ENCODE measurements around the gene RRP1B.
"Not testable (repeated sequence)": the region's sequence is repeated elsewhere in the genome, so short reads cannot be mapped to it uniquely, and the experiment has no call there.

RRP1B gene

GRCh38 chr21:43676391-43676790 lies 17.0 kb downstream of the RRP1B start:
- no peak for DNase-seq

- no peak for DNase-seq
Observed at GRCh38 chr21:43679951-43680350, 20.6 kb downstream of the RRP1B start.

GRCh38 chr21:43680421-43680820 lies 21.1 kb downstream of the RRP1B start:
- DNase-seq = not testable (repeated sequence)

DNA sequence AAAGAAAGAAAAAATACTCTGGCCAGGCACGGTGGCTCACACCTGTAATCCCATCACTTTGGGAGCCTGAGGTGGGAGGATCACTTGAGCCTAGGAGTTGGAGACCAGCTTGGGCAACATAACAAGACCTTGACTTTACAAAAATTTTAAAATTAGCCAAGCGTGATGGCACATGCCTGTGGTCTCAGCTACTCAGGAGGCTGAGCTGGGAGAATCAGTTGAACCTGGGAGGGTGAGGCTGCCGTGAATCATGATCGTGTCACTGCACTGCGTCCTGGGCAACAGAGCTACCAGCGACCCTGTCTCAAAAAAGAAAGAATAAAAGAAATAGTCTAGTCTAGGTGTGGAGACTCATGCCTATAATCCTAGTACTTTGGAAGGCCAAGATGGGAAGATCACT lies 22.3 kb downstream of the RRP1B start:
- no peak for DNase-seq

GRCh38 chr21:43684424-43684823 lies 25.1 kb downstream of the RRP1B start:
- no peak for DNase-seq

DNA sequence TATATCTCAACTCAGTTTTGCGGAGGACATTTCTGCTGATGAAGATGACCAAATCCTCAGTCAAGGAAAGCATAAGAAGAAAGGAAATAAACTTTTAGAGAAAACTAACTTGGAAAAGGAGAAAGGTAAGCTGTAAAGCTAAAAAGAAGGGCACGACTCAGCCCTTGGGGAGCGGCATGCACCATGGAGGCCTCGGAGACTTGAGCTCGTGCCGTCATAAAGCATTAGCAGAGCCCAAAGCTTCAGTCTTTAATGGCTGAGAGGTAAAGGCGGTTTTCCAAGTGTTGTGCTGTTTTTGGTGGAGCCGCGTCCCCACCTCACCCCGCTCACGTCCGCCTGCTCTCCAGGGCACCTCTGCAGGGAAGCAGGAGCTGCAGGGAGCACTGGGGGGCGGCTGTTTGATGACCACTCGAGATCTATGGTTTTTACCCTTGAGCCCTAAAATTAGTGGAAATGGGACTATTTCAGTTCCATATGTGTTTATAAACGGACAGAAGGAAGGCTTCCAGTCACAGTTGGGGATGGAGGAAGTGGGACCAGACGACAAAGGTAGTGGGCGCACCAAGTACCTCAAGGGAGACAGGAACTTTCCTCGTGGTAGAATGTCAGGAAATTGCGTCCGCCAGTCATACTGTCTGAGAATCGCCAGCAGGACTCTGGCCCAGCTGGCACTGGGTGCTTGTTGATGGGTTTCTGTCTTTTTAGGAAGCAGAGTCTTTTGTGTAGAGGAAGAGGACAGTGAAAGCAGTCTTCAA lies 27.6 kb downstream of the RRP1B start:
- DNase-seq = no peak

GRCh38 chr21:43687566-43688399 lies 28.4 kb downstream of the RRP1B start:
- DNase-seq = no peak

DNA sequence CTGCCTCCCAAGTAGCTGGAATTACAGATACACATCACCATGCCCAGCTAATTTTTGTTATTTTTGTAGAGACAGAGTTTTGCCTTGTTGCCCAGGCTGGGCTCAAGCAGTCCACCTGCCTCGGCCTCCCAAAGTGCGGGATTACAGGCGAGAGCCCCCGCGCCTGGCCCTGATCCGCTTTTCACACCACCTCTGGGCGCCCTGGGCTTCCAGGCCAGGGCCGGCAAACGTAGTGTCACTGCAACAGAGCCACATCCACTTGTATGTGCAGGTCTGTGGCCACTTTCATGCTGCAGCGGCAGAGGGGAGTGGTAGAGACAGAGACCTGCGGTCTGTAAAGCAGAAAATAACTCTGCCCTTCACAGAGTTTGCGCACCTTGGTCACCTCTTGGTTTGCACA lies 29.5 kb downstream of the RRP1B start:
- DNase-seq = no peak

- DNase-seq = no peak
Observed at GRCh38 chr21:43689556-43690337, 30.4 kb downstream of the RRP1B start.

DNA sequence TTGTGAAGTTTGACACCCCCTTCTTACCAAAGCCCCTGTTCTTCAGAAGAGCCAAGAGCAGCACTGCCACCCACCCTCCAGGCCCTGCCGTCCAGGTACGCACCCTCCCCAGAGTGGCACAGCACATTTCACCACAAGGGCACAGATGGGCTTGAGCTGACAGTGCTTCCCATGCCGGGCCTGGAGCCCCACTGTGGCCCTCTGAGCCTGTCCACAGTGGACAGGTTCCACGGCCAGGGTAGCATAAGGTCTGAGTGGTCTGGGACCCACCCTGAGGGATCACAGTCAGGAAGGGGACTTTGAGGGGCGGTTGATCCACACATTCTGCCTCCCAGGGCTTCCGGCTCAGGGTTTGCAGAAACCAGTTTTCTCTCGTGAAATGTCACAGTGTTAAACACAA lies 31.0 kb downstream of the RRP1B start:
- no peak for DNase-seq

DNA sequence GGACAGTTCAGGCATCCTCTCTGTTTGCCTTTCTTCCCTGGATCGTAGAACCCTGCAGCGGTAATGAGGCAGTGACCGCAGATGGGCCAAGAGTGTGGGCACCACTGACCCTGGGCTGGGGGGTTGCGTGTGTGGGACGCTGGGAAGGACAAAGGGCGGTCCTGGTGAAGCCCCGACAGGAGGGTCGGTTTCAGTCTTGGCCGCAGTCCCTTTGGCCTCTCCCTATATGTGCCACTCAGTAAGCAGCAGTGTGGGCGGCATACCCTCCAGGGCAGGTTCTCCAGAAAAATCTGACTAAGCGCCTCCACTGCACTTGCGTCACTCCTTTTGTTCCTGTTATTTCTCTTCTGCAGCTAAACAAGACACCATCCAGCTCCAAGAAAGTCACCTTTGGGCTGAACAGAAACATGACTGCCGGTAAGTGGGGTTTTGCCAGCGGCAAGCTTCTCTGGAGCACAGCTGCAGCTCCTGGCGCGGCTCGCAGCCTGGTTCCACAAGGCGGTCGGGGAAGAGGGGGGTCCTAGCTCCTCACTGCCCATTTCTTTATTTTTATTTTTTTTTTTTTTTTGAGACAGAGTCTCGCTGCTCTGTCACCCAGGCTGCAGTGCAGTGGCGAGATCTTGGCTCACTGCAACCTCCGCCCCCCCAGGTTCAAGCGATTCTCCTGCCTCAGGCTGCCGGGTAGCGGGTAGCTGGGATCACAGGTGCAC lies 31.9 kb downstream of the RRP1B start:
- DNase-seq = no peak

- no peak for DNase-seq
Observed at GRCh38 chr21:43691801-43692200, 32.4 kb downstream of the RRP1B start.

DNA sequence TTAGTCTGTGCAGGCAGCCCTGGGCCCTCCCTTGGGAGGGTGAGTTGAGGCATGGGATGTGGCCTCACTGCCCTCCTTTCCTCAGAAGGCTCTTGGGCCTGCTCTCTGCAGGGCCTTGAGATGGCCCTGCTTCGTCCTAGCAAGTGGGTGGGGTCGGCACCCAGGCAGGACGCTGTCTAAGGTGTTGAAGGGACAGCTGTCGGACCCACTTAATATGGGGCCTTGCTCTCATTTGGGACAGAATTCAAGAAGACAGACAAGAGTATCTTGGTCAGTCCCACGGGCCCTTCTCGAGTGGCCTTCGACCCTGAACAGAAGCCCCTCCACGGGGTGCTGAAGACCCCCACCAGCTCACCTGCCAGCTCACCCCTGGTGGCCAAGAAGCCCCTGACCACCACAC lies 33.6 kb downstream of the RRP1B start:
- DNase-seq = no peak

- no peak for DNase-seq
Observed at GRCh38 chr21:43693981-43694380, 34.6 kb downstream of the RRP1B start.

DNA sequence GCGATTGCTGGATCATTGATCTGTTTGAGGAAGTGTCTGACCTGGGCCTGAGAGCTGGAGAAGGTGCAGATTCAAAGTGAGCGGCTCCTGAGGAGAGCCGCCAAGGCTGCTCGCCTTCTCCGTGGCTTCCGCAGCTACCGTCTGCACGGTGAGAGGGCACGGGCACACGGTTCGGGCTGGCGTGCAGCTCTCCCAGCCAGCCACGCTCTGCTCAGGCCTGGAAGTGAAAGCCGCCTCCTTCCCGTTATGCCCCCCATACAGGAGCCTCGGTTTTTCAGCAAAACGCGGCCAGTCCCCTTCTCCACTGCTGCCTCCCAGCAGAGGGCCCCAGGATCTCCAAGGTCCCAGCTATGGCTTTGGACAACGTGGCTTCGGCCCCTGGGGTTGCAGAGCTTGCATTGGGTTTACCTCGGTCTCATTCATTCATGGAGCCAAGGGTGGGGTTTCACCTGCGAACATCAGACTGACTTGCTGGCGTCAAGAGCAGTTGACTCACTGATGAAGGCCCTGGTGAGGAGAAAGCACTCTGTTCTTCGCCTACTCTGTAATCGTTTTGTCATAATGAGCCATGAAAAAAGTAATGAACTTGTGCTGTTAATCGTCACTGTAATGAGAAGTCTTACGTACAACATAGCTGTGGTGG lies 35.2 kb downstream of the RRP1B start:
- no peak for DNase-seq

GRCh38 chr21:43696214-43696613 lies 36.9 kb downstream of the RRP1B start:
- DNase-seq = no peak

GRCh38 chr21:43697758-43698643 lies 38.6 kb downstream of the RRP1B start:
- no peak for DNase-seq

- DNase-seq = not testable (repeated sequence)
Observed at GRCh38 chr21:43699492-43699777, 40.1 kb downstream of the RRP1B start.

GRCh38 chr21:43699933-43700599 lies 40.7 kb downstream of the RRP1B start:
- no peak for DNase-seq

GRCh38 chr21:43701936-43702784 lies 42.8 kb downstream of the RRP1B start:
- no peak for DNase-seq

Measured in NCI-H446 (cell line).